OCI-LY1 (cell line): ENCODE results near the gene HNF1A.

ENCODE experiments used
- H2AFZ ChIP-seq: fragments of 200-600 bp; sonication (generic), shearing (Covaris generic); 2 replicates; pipeline ENCODE4 v1.6.0; 2014; ENCODE audit warnings: antibody characterized with exemption, mild to moderate bottlenecking, low read length
- H3F3A ChIP-seq: fragments of 200-600 bp; sonication (generic), shearing (Covaris generic); 2 replicates; pipeline ENCODE4 v1.6.0; 2014; ENCODE audit warnings: mild to moderate bottlenecking, antibody characterized with exemption, low read length, moderate library complexity; ENCODE audit not compliant: insufficient read depth
- H3K27ac ChIP-seq: fragments of 200-600 bp; sonication (generic); 2 replicates; pipeline ENCODE4 v1.5.1; 2014; ENCODE audit warnings: low read length, mixed run types, mild to moderate bottlenecking, low read depth; ENCODE audit not compliant: poor library complexity, severe bottlenecking
- H3K27me3 ChIP-seq: fragments of 200-600 bp; sonication (generic); 2 replicates; pipeline ENCODE4 v1.6.0; 2014; ENCODE audit warnings: antibody characterized with exemption, mild to moderate bottlenecking, low read length, moderate library complexity; ENCODE audit not compliant: insufficient read depth
- H3K36me3 ChIP-seq: fragments of 200-600 bp; sonication (generic); 2 replicates; pipeline ENCODE4 v1.6.1; 2014; ENCODE audit warnings: mild to moderate bottlenecking, antibody characterized with exemption, low read length, moderate library complexity, mixed read lengths; ENCODE audit not compliant: insufficient read depth
- H3K4me1 ChIP-seq: fragments of 200-600 bp; sonication (generic); 2 replicates; pipeline ENCODE4 v1.5.1; 2014; ENCODE audit warnings: mild to moderate bottlenecking, low read length, moderate library complexity; ENCODE audit not compliant: insufficient read depth, severe bottlenecking
- H3K4me2 ChIP-seq: fragments of 200-600 bp; sonication (generic), shearing (Covaris generic); 2 replicates; pipeline ENCODE4 v1.6.1; 2014; ENCODE audit warnings: low read length
- H3K4me3 ChIP-seq: fragments of 200-600 bp; sonication (generic); 2 replicates; pipeline ENCODE4 v1.5.1; 2014; ENCODE audit warnings: low read length, low read depth, mild to moderate bottlenecking, mixed read lengths; ENCODE audit not compliant: poor library complexity, severe bottlenecking
- H3K79me2 ChIP-seq: fragments of 200-600 bp; shearing (Covaris generic); 2 replicates; pipeline ENCODE4 v1.6.1; 2016; ENCODE audit warnings: mixed run types, low read length, mixed read lengths; ENCODE audit not compliant: insufficient read depth
- H3K9ac ChIP-seq: fragments of 200-600 bp; sonication (generic), shearing (Covaris generic); 2 replicates; pipeline ENCODE4 v1.6.1; 2014; ENCODE audit warnings: mild to moderate bottlenecking, low read length, mixed read lengths
- H3K9me2 ChIP-seq: fragments of 200-600 bp; sonication (generic), shearing (Covaris generic); 2 replicates; pipeline ENCODE4 v1.6.1; 2014; ENCODE audit warnings: low read depth, mild to moderate bottlenecking, low read length, mixed read lengths
- H3K9me3 ChIP-seq: fragments of 200-600 bp; shearing (Covaris generic); 2 replicates; pipeline ENCODE4 v1.6.1; 2014; ENCODE audit warnings: low read length, mixed read lengths
- H4K20me1 ChIP-seq: fragments of 200-600 bp; sonication (generic), shearing (Covaris generic); 2 replicates; pipeline ENCODE4 v1.6.0; 2016; ENCODE audit warnings: mild to moderate bottlenecking, low read length; ENCODE audit not compliant: insufficient read depth
- CTCF ChIP-seq: fragments of 200-600 bp; sonication (generic), shearing (Covaris generic); IDR thresholded peaks from 2 replicates; pipeline ENCODE4 v1.5.1; 2017; ENCODE audit warnings: mild to moderate bottlenecking, antibody characterized with exemption, low read length, moderate library complexity, mixed read lengths
- EZH2 ChIP-seq: fragments of 200-600 bp; sonication (generic), shearing (Covaris generic); IDR thresholded peaks from 2 replicates; pipeline ENCODE4 v1.8.0; 2017; ENCODE audit warnings: borderline replicate concordance, mixed run types, mild to moderate bottlenecking, antibody characterized with exemption, low read length, moderate library complexity, mixed read lengths

Gene HNF1A

GRCh38 chr12:121009741-121010140, 31.4 kb downstream of the HNF1A start:
- Histone ChIP-seq H3K79me2 (no peaks in the 10 kb centered on the region), H3K4me2 (no peak overlapping the region), H3K4me1 (peaks cover under 1% of the 10 kb centered on the region), H3K27me3 (no peaks in the 10 kb centered on the region), H4K20me1 (no peaks in the 10 kb centered on the region), H3K9me3 (no peaks in the 10 kb centered on the region), H3K27ac (no peak overlapping the region), H3F3A (no peaks in the 10 kb centered on the region), H3K4me3 (no peak overlapping the region), H3K36me3 (peaks cover 52% of the 10 kb centered on the region), H2AFZ (no peak overlapping the region), H3K9me2 (no peaks in the 10 kb centered on the region), H3K9ac (no peak overlapping the region)
- TF ChIP-seq EZH2 (no peak), CTCF (peak; percentile 5; the same call in 1 of the 2 replicates)

- H4K20me1 ChIP-seq: no peaks in the 10 kb centered on the region
- H3K9ac ChIP-seq: no peak overlapping the region
- H3K4me2 ChIP-seq: no peak overlapping the region
- H3K36me3 ChIP-seq: peaks cover 46% of the 10 kb centered on the region
- no peak overlapping the region for H2AFZ ChIP-seq
- H3K27ac ChIP-seq: no peak overlapping the region
- H3K9me3 ChIP-seq: no peaks in the 10 kb centered on the region
- H3K9me2 ChIP-seq: no peaks in the 10 kb centered on the region
- no peaks in the 10 kb centered on the region for H3K27me3 ChIP-seq
- no peaks in the 10 kb centered on the region for H3F3A ChIP-seq
- H3K4me1 ChIP-seq: peaks cover 12% of the 10 kb centered on the region
- H3K4me3 ChIP-seq: no peak overlapping the region
- H3K79me2 ChIP-seq: peaks cover 5% of the 10 kb centered on the region; the same call in 1 of the 2 replicates
- TF ChIP-seq EZH2: no peak
- no peak for TF ChIP-seq CTCF
These were observed 32.5 kb downstream of the HNF1A start for GRCh38 chr12:121010860-121011259.

- TF ChIP-seq CTCF: no peak
- no peak for TF ChIP-seq EZH2
- no peaks in the 10 kb centered on the region for H4K20me1 ChIP-seq
- no peak overlapping the region for H3K4me2 ChIP-seq
- H3K9me3 ChIP-seq: no peaks in the 10 kb centered on the region
- no peak overlapping the region for H3K4me3 ChIP-seq
- H3F3A ChIP-seq: no peaks in the 10 kb centered on the region
- peaks cover 46% of the 10 kb centered on the region for H3K36me3 ChIP-seq
- no peaks in the 10 kb centered on the region for H3K27me3 ChIP-seq
- peaks cover 5% of the 10 kb centered on the region; the same call in 1 of the 2 replicates for H3K79me2 ChIP-seq
- peaks cover 13% of the 10 kb centered on the region for H3K4me1 ChIP-seq
- H3K9ac ChIP-seq: no peak overlapping the region
- H2AFZ ChIP-seq: no peak overlapping the region
- H3K27ac ChIP-seq: no peak overlapping the region
- H3K9me2 ChIP-seq: no peaks in the 10 kb centered on the region
These were observed 33.5 kb downstream of the HNF1A start for GRCh38 chr12:121011820-121012219.
